HG02759 (cell line): ENCODE measurements around the gene SEL1L.
"Not testable (repeated sequence)": the region's sequence is repeated elsewhere in the genome, so short reads cannot be mapped to it uniquely, and the experiment has no call there.

Experiments used
- ATAC-seq: cut with Tn5 transposase; IDR thresholded peaks from one replicate; pipeline ENCODE4 v1.9.1; 2021; ENCODE audit warnings: mild to moderate bottlenecking, moderate library complexity; ENCODE audit not compliant: unreplicated experiment

Gene SEL1L

GRCh38 chr14:81529391-81529790 lies 4.3 kb downstream of the SEL1L start:
- no peak for ATAC-seq

GRCh38 chr14:81525129-81525528 lies 8.5 kb downstream of the SEL1L start:
- no peak for ATAC-seq

- no peak for ATAC-seq
Measured at GRCh38 chr14:81523616-81524015, 10.0 kb downstream of the SEL1L start.

GRCh38 chr14:81523016-81523415 lies 10.6 kb downstream of the SEL1L start:
- no peak for ATAC-seq

GRCh38 chr14:81521356-81521755 lies 12.3 kb downstream of the SEL1L start:
- ATAC-seq = no peak

- peak; percentile 78 for ATAC-seq
Measured at GRCh38 chr14:81519200-81520011, 14.2 kb downstream of the SEL1L start.

GRCh38 chr14:81517798-81518398 lies 15.8 kb downstream of the SEL1L start:
- no peak for ATAC-seq

GRCh38 chr14:81516986-81517797 lies 16.5 kb downstream of the SEL1L start:
- no peak for ATAC-seq

GRCh38 chr14:81515927-81516326 lies 17.7 kb downstream of the SEL1L start:
- ATAC-seq = not testable (repeated sequence)

GRCh38 chr14:81512826-81513225 lies 20.8 kb downstream of the SEL1L start:
- not testable (repeated sequence) for ATAC-seq

- ATAC-seq = no peak
Measured at GRCh38 chr14:81511111-81511904, 22.3 kb downstream of the SEL1L start.

- ATAC-seq = no peak
Measured at GRCh38 chr14:81509838-81510452, 23.7 kb downstream of the SEL1L start.

- ATAC-seq = no peak
Measured at GRCh38 chr14:81509321-81509720, 24.3 kb downstream of the SEL1L start.

GRCh38 chr14:81506487-81506886 lies 27.2 kb downstream of the SEL1L start:
- no peak for ATAC-seq

GRCh38 chr14:81504864-81505263 lies 28.8 kb downstream of the SEL1L start:
- no peak for ATAC-seq

GRCh38 chr14:81485781-81486180 lies 47.9 kb downstream of the SEL1L start:
- ATAC-seq = no peak

- peak; percentile 44 for ATAC-seq
Measured at GRCh38 chr14:81485372-81485771, 48.3 kb downstream of the SEL1L start.

- no peak for ATAC-seq
Measured at GRCh38 chr14:81484120-81484519, 49.5 kb downstream of the SEL1L start.

- ATAC-seq = no peak
Measured at GRCh38 chr14:81480741-81481140, 52.9 kb downstream of the SEL1L start.

- ATAC-seq = no peak
Measured at GRCh38 chr14:81478446-81478845, 55.2 kb downstream of the SEL1L start.
